ENCODE data around the gene PACS1.

Gene PACS1

GRCh38 chr11:66278363-66279091 is 208.5 kb downstream of the PACS1 start:
- H3K9ac ChIP-seq (ENCODE audit: low read length) = no peak overlapping the region
- peak overlapping the region; percentile 65 for H3K4me2 ChIP-seq (ENCODE audit: low read length)

GRCh38 chr11:66279092-66279734 is 209.1 kb downstream of the PACS1 start:
- no peaks in the 10 kb centered on the region for H3K79me2 ChIP-seq (ENCODE audit: low read length)

More at GRCh38 chr11:66278363-66279091, 208.5 kb downstream of the PACS1 start:
- TF ChIP-seq EZH2phosphoT487 (IDR thresholded peaks at IDR 0.05; ENCODE audit: low read depth) = no peak
- no peak for TF ChIP-seq CTCF (IDR thresholded peaks at IDR 0.05; ENCODE audit: low read depth, low read length)
- H3K4me1 ChIP-seq (ENCODE audit: low read length) = peaks cover 19% of the 10 kb centered on the region
- no peaks in the 10 kb centered on the region for H3K9me3 ChIP-seq (ENCODE audit: insufficient read depth, low read length)
- peaks cover 6% of the 10 kb centered on the region; the same call in 1 of the 2 replicates for H4K20me1 ChIP-seq (ENCODE audit: insufficient read depth, low read length)
- H3K79me2 ChIP-seq (ENCODE audit: low read length) = no peaks in the 10 kb centered on the region
- H3K27ac ChIP-seq (ENCODE audit: low read length) = no peak overlapping the region
- H3K4me3 ChIP-seq (ENCODE audit: low read length) = peak overlapping the region; percentile 63
- H3K27me3 ChIP-seq (ENCODE audit: low read depth, low read length) = no peaks in the 10 kb centered on the region
- H2AFZ ChIP-seq (ENCODE audit: low read depth, low read length) = no peak overlapping the region
- H3K36me3 ChIP-seq (replicated peaks; ENCODE audit: low read depth, low read length) = peaks cover 17% of the 10 kb centered on the region

GRCh38 chr11:66280428-66280827 is 210.4 kb downstream of the PACS1 start:
- Histone ChIP-seq H3K4me3 (ENCODE audit: low read length) (no peak overlapping the region), H3K9me3 (ENCODE audit: insufficient read depth, low read length) (no peaks in the 10 kb centered on the region), H4K20me1 (ENCODE audit: insufficient read depth, low read length) (peaks cover 3% of the 10 kb centered on the region; the same call in 1 of the 2 replicates), H3K9ac (ENCODE audit: low read length) (no peak overlapping the region), H2AFZ (ENCODE audit: low read depth, low read length) (no peak overlapping the region), H3K79me2 (ENCODE audit: low read length) (no peaks in the 10 kb centered on the region), H3K27ac (ENCODE audit: low read length) (no peak overlapping the region), H3K27me3 (ENCODE audit: low read depth, low read length) (no peaks in the 10 kb centered on the region), H3K4me2 (ENCODE audit: low read length) (no peak overlapping the region), H3K4me1 (ENCODE audit: low read length) (peaks cover 37% of the 10 kb centered on the region), H3K36me3 (replicated peaks; ENCODE audit: low read depth, low read length) (peaks cover 10% of the 10 kb centered on the region)
- no peak for TF ChIP-seq EZH2phosphoT487 (IDR thresholded peaks at IDR 0.05; ENCODE audit: low read depth)

More at GRCh38 chr11:66279092-66279734, 209.1 kb downstream of the PACS1 start:
- Histone ChIP-seq H2AFZ (ENCODE audit: low read depth, low read length) (no peak overlapping the region), H3K9me3 (ENCODE audit: insufficient read depth, low read length) (no peaks in the 10 kb centered on the region), H3K27me3 (ENCODE audit: low read depth, low read length) (no peaks in the 10 kb centered on the region), H3K4me1 (ENCODE audit: low read length) (peaks cover 24% of the 10 kb centered on the region), H3K36me3 (replicated peaks; ENCODE audit: low read depth, low read length) (peaks cover 13% of the 10 kb centered on the region), H3K4me2 (ENCODE audit: low read length) (no peak overlapping the region), H3K9ac (ENCODE audit: low read length) (no peak overlapping the region), H4K20me1 (ENCODE audit: insufficient read depth, low read length) (peaks cover 6% of the 10 kb centered on the region; the same call in 1 of the 2 replicates), H3K4me3 (ENCODE audit: low read length) (no peak overlapping the region), H3K27ac (ENCODE audit: low read length) (no peak overlapping the region)
- TF ChIP-seq CTCF (IDR thresholded peaks at IDR 0.05; ENCODE audit: low read depth, low read length) (no peak), EZH2phosphoT487 (IDR thresholded peaks at IDR 0.05; ENCODE audit: low read depth) (no peak)

GRCh38 chr11:66281001-66281400 is 210.9 kb downstream of the PACS1 start:
- TF ChIP-seq EZH2phosphoT487 (IDR thresholded peaks at IDR 0.05; ENCODE audit: low read depth) (no peak), CTCF (IDR thresholded peaks at IDR 0.05; ENCODE audit: low read depth, low read length) (no peak)
- Histone ChIP-seq H3K27ac (ENCODE audit: low read length) (no peak overlapping the region), H2AFZ (ENCODE audit: low read depth, low read length) (no peak overlapping the region), H4K20me1 (ENCODE audit: insufficient read depth, low read length) (peaks cover 3% of the 10 kb centered on the region; the same call in 1 of the 2 replicates), H3K27me3 (ENCODE audit: low read depth, low read length) (no peaks in the 10 kb centered on the region), H3K4me2 (ENCODE audit: low read length) (no peak overlapping the region), H3K9ac (ENCODE audit: low read length) (no peak overlapping the region), H3K4me3 (ENCODE audit: low read length) (no peak overlapping the region), H3K36me3 (replicated peaks; ENCODE audit: low read depth, low read length) (peaks cover 15% of the 10 kb centered on the region), H3K9me3 (ENCODE audit: insufficient read depth, low read length) (no peaks in the 10 kb centered on the region), H3K4me1 (ENCODE audit: low read length) (peaks cover 37% of the 10 kb centered on the region), H3K79me2 (ENCODE audit: low read length) (no peaks in the 10 kb centered on the region)
